ENCODE measurements around the gene WRNIP1.

DNA sequence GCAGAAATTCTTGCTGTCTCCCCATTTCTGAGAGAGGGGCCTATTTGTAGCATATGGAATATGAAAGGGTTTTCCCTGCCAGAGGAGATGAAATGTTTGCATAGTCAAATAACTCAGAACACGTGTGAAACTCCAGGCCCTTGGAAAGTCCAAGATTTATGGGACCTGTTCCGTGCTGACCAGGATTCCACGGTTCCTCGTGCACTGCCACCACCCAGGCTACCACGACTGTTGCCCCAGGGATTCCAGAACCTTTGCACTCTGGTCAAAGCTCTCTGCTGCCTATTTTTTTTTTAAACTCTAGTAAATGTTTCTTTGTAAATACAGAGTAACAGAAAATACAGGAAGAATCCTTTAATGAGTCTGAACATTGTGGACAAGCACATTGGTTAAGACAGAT is 49.5 kb upstream of the WRNIP1 start:
- TF ChIP-seq, protein P1, sequence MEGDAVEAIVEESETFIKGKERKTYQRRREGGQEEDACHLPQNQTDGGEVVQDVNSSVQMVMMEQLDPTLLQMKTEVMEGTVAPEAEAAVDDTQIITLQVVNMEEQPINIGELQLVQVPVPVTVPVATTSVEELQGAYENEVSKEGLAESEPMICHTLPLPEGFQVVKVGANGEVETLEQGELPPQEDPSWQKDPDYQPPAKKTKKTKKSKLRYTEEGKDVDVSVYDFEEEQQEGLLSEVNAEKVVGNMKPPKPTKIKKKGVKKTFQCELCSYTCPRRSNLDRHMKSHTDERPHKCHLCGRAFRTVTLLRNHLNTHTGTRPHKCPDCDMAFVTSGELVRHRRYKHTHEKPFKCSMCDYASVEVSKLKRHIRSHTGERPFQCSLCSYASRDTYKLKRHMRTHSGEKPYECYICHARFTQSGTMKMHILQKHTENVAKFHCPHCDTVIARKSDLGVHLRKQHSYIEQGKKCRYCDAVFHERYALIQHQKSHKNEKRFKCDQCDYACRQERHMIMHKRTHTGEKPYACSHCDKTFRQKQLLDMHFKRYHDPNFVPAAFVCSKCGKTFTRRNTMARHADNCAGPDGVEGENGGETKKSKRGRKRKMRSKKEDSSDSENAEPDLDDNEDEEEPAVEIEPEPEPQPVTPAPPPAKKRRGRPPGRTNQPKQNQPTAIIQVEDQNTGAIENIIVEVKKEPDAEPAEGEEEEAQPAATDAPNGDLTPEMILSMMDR (IDR thresholded peaks at IDR 0.05), result no peak
- TF ChIP-seq POLR2A (IDR thresholded peaks at IDR 0.05), result no peak
